GM23338 (cell line): ENCODE measurements around the gene TSFM. TPM values are rescaled to one million over a fixed set of nuclear protein-coding genes. Genes with fewer than 3 reads are reported as not detected.

ENCODE experiments used
- ATAC-seq: fragments of 200-7000 bp; cut with Tn5 transposase; 3 replicates; pipeline ENCODE4 v1.9.1; 2020
- DNase-seq: peaks from one replicate; pipeline ENCODE4 v3.0.0-alpha.2; 2015; ENCODE audit warnings: low spot score
- H2AFZ ChIP-seq: fragments of 200-600 bp; sonication (generic); 2 replicates; pipeline ENCODE4 v1.8.0; 2016; ENCODE audit warnings: antibody characterized with exemption, mild to moderate bottlenecking, moderate library complexity
- H3F3A ChIP-seq: fragments of 200-600 bp; sonication (generic); replicated peaks from 2 replicates; pipeline ENCODE4 v1.8.0; 2017; ENCODE audit warnings: antibody characterized with exemption, mixed run types, low read depth
- H3K27ac ChIP-seq: fragments of 200-600 bp; sonication (generic); 2 replicates; pipeline ENCODE4 v1.6.1; 2016; ENCODE audit warnings: low read depth
- H3K27me3 ChIP-seq: fragments of 200-600 bp; sonication (generic); 2 replicates; pipeline ENCODE4 v1.8.0; 2016; ENCODE audit warnings: mild to moderate bottlenecking, mixed run types, moderate library complexity; ENCODE audit not compliant: insufficient read depth
- H3K36me3 ChIP-seq: fragments of 200-600 bp; sonication (generic); 2 replicates; pipeline ENCODE4 v1.8.0; 2016; ENCODE audit warnings: mild to moderate bottlenecking; ENCODE audit not compliant: insufficient read depth
- H3K4me1 ChIP-seq: fragments of 200-600 bp; sonication (generic); 2 replicates; pipeline ENCODE4 v1.8.0; 2016; ENCODE audit warnings: mild to moderate bottlenecking, moderate library complexity; ENCODE audit not compliant: insufficient read depth
- H3K4me2 ChIP-seq: fragments of 200-600 bp; sonication (generic); 2 replicates; pipeline ENCODE4 v1.7.1; 2017; ENCODE audit warnings: mixed run types
- H3K4me3 ChIP-seq: fragments of 200-600 bp; sonication (generic); 2 replicates; pipeline ENCODE4 v1.6.1; 2016; ENCODE audit warnings: mixed run types
- H3K79me2 ChIP-seq: fragments of 200-600 bp; sonication (generic); replicated peaks from 2 replicates; pipeline ENCODE4 v1.8.0; 2017; ENCODE audit warnings: mild to moderate bottlenecking; ENCODE audit not compliant: insufficient read depth
- H3K9me2 ChIP-seq: fragments of 200-600 bp; sonication (generic); 2 replicates; pipeline ENCODE4 v1.8.0; 2017; ENCODE audit not compliant: insufficient read depth
- H4K20me1 ChIP-seq: fragments of 200-600 bp; sonication (generic); replicated peaks from 2 replicates; pipeline ENCODE4 v1.8.0; 2017; ENCODE audit warnings: mild to moderate bottlenecking; ENCODE audit not compliant: insufficient read depth
- H3K27ac Mint-ChIP-seq: 2 replicates; pipeline ENCODE4 v1.8.0; 2020; ENCODE audit warnings: inconsistent platforms, mild to moderate bottlenecking, moderate library complexity, mixed read lengths
- H3K27me3 Mint-ChIP-seq: 3 replicates; pipeline ENCODE4 v1.8.0; 2022; ENCODE audit warnings: low read depth, mild to moderate bottlenecking, moderate library complexity, mixed read lengths, inconsistent platforms; ENCODE audit not compliant: insufficient read depth, poor library complexity
- H3K36me3 Mint-ChIP-seq: 3 replicates; pipeline ENCODE4 v1.8.0; 2021; ENCODE audit warnings: low read depth, mild to moderate bottlenecking, inconsistent platforms, moderate library complexity, mixed read lengths
- H3K4me1 Mint-ChIP-seq: 3 replicates; pipeline ENCODE4 v1.8.0; 2020; ENCODE audit warnings: mild to moderate bottlenecking, inconsistent platforms, mixed read lengths
- H3K4me3 Mint-ChIP-seq: 3 replicates; pipeline ENCODE4 v1.8.0; 2021; ENCODE audit warnings: moderate library complexity, mild to moderate bottlenecking, inconsistent platforms, mixed read lengths
- H3K9me3 Mint-ChIP-seq: 3 replicates; pipeline ENCODE4 v1.8.0; 2020; ENCODE audit warnings: moderate library complexity, mild to moderate bottlenecking, inconsistent platforms, mixed read lengths
- CREB1 ChIP-seq: fragments of 250-450 bp; sonication (Bioruptor Pico); IDR thresholded peaks from 2 replicates; pipeline ENCODE4 v1.5.0; 2020; ENCODE audit warnings: low read depth, mild to moderate bottlenecking, moderate library complexity
- JUNB ChIP-seq: IDR thresholded peaks from one replicate; pipeline ENCODE4 v1.6.1; 2016; ENCODE audit warnings: antibody characterized with exemption; ENCODE audit not compliant: unreplicated experiment
- POLR2AphosphoS5 ChIP-seq: IDR thresholded peaks from 2 replicates; pipeline ENCODE4 v1.6.1; 2016; ENCODE audit warnings: antibody characterized with exemption, low read depth
- STAT1 ChIP-seq: IDR thresholded peaks from one replicate; pipeline ENCODE4 v1.6.1; 2016; ENCODE audit warnings: antibody characterized with exemption; ENCODE audit not compliant: unreplicated experiment
- long read RNA-seq: library from polyadenylated mRNA; unstranded; transcript quantifications from one replicate; pipeline ENCODE4 v2.0.0, GENCODE V29; 2020; ENCODE audit not compliant: unreplicated experiment
- polyA plus RNA-seq: library from polyadenylated mRNA; unstranded; fragments of >200 nt; fragmentation: Nextera tagmentation; extraction: Ambion mirVana; gene quantifications from 2 replicates; pipeline ENCODE4 v1.2.1, GENCODE V29; 2016
- total RNA-seq: library from RNA; depleted of rRNA; stranded (reverse); fragments of >200 nt; shearing (Covaris generic); gene quantifications from 2 replicates; pipeline ENCODE4 v1.2.3, GENCODE V29; 2014; rRNA removed
- TF ChIP-seq, protein P1 (sequence below): IDR thresholded peaks from one replicate; pipeline ENCODE4 v1.6.1; 2018; ENCODE audit warnings: antibody characterized with exemption; ENCODE audit not compliant: unreplicated experiment
- TF ChIP-seq, protein P2 (sequence below): IDR thresholded peaks from 2 replicates; pipeline ENCODE4 v1.6.1; 2016; ENCODE audit warnings: antibody characterized with exemption
- TF ChIP-seq, protein P3 (sequence below), 2 experiments: fragments of 200-600 bp in 1 of 2; sonication (generic) in 1 of 2; conservative IDR thresholded peaks; 2 replicates each; pipeline versions ENCODE4 v1.5.1 to v1.6.1; 2016 to 2017; ENCODE audit warnings: antibody characterized with exemption in 2 of 2, low read depth in 2 of 2, mild to moderate bottlenecking in 2 of 2, moderate library complexity in 1 of 2

The TSFM gene
- total RNA-seq (29.5 and 30.9 TPM in 2 replicates), polyA plus RNA-seq (41.7 and 43.1 TPM in 2 replicates)
- long read RNA-seq, transcript TSFM-204 (6 exons, 2,192 nt), result major isoform, 39 of 50 reads
- long read RNA-seq, partial matches to known transcripts, result 1 of 50 reads
- long read RNA-seq, other reads (novel, unspliced or antisense), result 8 of 50 reads

DNA sequence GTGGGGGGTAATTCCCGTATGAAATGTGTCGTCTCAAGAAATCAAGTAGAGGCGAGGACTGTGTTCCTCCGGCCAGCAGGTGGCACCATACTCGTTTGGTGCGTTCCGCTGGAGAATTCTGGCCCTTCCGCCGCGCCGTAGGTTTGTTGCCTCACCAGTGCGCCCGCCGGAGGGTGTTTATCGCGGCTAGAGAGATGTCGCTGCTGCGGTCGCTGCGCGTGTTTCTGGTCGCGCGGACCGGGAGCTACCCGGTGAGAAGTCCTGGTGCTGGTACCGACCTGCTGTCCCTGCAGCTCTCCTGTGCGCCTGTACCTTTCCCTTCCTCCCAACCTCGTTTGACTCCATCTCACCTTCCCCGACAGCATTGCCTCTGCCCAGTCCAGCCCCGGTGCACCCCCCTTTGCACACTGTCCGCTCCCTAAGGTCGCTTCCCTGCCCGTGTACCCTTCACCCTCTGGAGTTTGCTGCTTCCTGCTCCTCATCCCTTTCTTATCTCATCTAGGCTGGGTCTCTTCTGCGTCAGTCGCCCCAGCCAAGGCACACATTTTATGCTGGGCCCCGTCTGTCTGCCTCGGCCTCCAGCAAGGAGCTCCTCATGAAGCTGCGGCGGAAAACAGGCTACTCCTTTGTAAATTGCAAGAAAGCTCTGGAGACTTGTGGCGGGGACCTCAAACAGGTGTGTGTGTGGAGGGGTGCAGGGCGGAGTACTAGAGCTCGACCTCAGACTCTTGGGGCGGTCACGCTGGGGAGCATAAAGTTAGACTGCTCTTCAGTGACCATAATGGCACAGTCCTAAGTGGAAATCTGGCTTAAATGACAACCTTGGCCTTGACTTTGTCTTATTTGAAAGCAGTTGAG is at the start of gene TSFM:
Gene TSFM (plus strand): TSS at position 180 of the 858 bp plus-strand sequence. CDS start 15 bp downstream, at position 195.
- Mint-ChIP-seq H3K27ac (peak within 1 kb of the TSS; percentile 97), H3K9me3 (no peaks in the 10 kb centered on the region), H3K4me1 (peaks cover 4% of the 10 kb centered on the region; the same call in 1 of the 3 replicates), H3K27me3 (peaks cover 5% of the 10 kb centered on the region), H3K36me3 (peaks cover 29% of the 10 kb centered on the region), H3K4me3 (peak within 1 kb of the TSS; percentile 100)
- Histone ChIP-seq H3K27me3 (no peaks in the 10 kb centered on the region), H3K36me3 (peaks cover 20% of the 10 kb centered on the region; the same call in 1 of the 2 replicates), H3K4me2 (peak within 1 kb of the TSS; percentile 98), H3K79me2 (peaks cover 18% of the 10 kb centered on the region), H2AFZ (peak within 1 kb of the TSS; percentile 73), H3K4me1 (peaks cover 5% of the 10 kb centered on the region; the same call in 1 of the 2 replicates), H3K4me3 (peak within 1 kb of the TSS; percentile 100), H4K20me1 (peaks cover 7% of the 10 kb centered on the region), H3F3A (no peaks in the 10 kb centered on the region), H3K27ac (0 out of 2 replicates have a peak within 1 kb of the TSS, but pooled peaks have one; percentile 65), H3K9me2 (no peaks in the 10 kb centered on the region)
- ATAC-seq (peak; percentile 92), DNase-seq (peak; percentile 99)
- peak; percentile 86 for TF ChIP-seq CREB1
- TF ChIP-seq, protein P1, sequence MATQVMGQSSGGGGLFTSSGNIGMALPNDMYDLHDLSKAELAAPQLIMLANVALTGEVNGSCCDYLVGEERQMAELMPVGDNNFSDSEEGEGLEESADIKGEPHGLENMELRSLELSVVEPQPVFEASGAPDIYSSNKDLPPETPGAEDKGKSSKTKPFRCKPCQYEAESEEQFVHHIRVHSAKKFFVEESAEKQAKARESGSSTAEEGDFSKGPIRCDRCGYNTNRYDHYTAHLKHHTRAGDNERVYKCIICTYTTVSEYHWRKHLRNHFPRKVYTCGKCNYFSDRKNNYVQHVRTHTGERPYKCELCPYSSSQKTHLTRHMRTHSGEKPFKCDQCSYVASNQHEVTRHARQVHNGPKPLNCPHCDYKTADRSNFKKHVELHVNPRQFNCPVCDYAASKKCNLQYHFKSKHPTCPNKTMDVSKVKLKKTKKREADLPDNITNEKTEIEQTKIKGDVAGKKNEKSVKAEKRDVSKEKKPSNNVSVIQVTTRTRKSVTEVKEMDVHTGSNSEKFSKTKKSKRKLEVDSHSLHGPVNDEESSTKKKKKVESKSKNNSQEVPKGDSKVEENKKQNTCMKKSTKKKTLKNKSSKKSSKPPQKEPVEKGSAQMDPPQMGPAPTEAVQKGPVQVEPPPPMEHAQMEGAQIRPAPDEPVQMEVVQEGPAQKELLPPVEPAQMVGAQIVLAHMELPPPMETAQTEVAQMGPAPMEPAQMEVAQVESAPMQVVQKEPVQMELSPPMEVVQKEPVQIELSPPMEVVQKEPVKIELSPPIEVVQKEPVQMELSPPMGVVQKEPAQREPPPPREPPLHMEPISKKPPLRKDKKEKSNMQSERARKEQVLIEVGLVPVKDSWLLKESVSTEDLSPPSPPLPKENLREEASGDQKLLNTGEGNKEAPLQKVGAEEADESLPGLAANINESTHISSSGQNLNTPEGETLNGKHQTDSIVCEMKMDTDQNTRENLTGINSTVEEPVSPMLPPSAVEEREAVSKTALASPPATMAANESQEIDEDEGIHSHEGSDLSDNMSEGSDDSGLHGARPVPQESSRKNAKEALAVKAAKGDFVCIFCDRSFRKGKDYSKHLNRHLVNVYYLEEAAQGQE, result peak; percentile 19
- no peak for TF ChIP-seq STAT1
- TF ChIP-seq POLR2AphosphoS5, result peak; percentile 91
- TF ChIP-seq, protein P2, sequence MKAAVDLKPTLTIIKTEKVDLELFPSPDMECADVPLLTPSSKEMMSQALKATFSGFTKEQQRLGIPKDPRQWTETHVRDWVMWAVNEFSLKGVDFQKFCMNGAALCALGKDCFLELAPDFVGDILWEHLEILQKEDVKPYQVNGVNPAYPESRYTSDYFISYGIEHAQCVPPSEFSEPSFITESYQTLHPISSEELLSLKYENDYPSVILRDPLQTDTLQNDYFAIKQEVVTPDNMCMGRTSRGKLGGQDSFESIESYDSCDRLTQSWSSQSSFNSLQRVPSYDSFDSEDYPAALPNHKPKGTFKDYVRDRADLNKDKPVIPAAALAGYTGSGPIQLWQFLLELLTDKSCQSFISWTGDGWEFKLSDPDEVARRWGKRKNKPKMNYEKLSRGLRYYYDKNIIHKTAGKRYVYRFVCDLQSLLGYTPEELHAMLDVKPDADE, result peak; percentile 75
- TF ChIP-seq, protein P3, sequence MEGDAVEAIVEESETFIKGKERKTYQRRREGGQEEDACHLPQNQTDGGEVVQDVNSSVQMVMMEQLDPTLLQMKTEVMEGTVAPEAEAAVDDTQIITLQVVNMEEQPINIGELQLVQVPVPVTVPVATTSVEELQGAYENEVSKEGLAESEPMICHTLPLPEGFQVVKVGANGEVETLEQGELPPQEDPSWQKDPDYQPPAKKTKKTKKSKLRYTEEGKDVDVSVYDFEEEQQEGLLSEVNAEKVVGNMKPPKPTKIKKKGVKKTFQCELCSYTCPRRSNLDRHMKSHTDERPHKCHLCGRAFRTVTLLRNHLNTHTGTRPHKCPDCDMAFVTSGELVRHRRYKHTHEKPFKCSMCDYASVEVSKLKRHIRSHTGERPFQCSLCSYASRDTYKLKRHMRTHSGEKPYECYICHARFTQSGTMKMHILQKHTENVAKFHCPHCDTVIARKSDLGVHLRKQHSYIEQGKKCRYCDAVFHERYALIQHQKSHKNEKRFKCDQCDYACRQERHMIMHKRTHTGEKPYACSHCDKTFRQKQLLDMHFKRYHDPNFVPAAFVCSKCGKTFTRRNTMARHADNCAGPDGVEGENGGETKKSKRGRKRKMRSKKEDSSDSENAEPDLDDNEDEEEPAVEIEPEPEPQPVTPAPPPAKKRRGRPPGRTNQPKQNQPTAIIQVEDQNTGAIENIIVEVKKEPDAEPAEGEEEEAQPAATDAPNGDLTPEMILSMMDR (conservative IDR thresholded peaks at IDR 0.05; ENCODE audit: low read depth in 2 of 2), result peak; percentile 80 to 91
- no peak for TF ChIP-seq JUNB
